HepG2 (cell line): ENCODE results near the gene TOMM20. TPM values are rescaled to one million over a fixed set of nuclear protein-coding genes. Genes with fewer than 3 reads are reported as not detected.
A peak's percentile ranks its signal among the peaks of the same experiment; 100 is the strongest.

Experiments
- ATAC-seq: fragments of 200-7000 bp; cut with Tn5 transposase; 3 replicates; pipeline ENCODE4 v1.9.1; 2020; ENCODE audit warnings: mild to moderate bottlenecking, moderate library complexity
- BruUV-seq: library from RNA; stranded (reverse); fragments of 400-500 nt; replicated peaks from 2 replicates; lab custom pipeline; 2021; lab: Mats Ljungman, UMichigan
- CTCF ChIA-PET: fragments of 300-600 bp; formaldehyde crosslinking; extraction: SDS; loops from one replicate; lab custom pipeline; 2021; ENCODE audit warnings: low total read pairs, inconsistent platforms, low intra/inter-chr PET ratio; lab: Yijun Ruan, JAX
- POLR2A ChIA-PET: fragments of 350-600 bp; sonication (Branson Sonifier 250); formaldehyde crosslinking; loops from one replicate; lab custom pipeline; 2020; ENCODE audit warnings: antibody characterized with exemption, inconsistent platforms; lab: Yijun Ruan, JAX
- DNase-seq: peaks from one replicate; pipeline ENCODE4 v3.0.0-alpha.2; 2015; ENCODE audit warnings: low spot score
- FAIRE-seq: peaks from 3 replicates; lab custom pipeline; 2011; peaks lifted over from hg19 to GRCh38; lab: Jason Lieb, UNC
- H2AFZ ChIP-seq: one replicate; pipeline ENCODE4 v1.6.1; 2011; ENCODE audit warnings: low read length, inconsistent platforms
- H3K27ac ChIP-seq: fragments of 300-600 bp; 3 replicates; pipeline ENCODE4 v1.8.0; 2011; ENCODE audit warnings: mixed run types, mild to moderate bottlenecking, mixed read lengths, low read length, inconsistent platforms; ENCODE audit not compliant: insufficient read depth; ENCODE audit errors: extremely low read length
- H3K27me3 ChIP-seq, 2 experiments: fragments of 200-600 bp in 1 of 2; 2 replicates in 1 of 2; 3 replicates in 1 of 2; pipeline versions ENCODE4 v1.6.0 to v1.8.0; 2011; ENCODE audit warnings: low read length in 2 of 2, mild to moderate bottlenecking in 2 of 2, moderate library complexity in 2 of 2, inconsistent platforms in 1 of 2; ENCODE audit not compliant: insufficient read depth in 2 of 2, control insufficient read depth in 1 of 2
- H3K36me3 ChIP-seq, 2 experiments: fragments of 200-600 bp in 1 of 2; replicated peaks in 1 of 2; 2 replicates in 1 of 2; 3 replicates in 1 of 2; pipeline versions ENCODE4 v1.5.1 to v1.8.0; 2011; ENCODE audit warnings: low read length in 2 of 2, inconsistent platforms in 1 of 2; ENCODE audit not compliant: insufficient read depth in 2 of 2, control insufficient read depth in 1 of 2
- H3K4me1 ChIP-seq: 2 replicates; pipeline ENCODE4 v1.5.1; 2012; ENCODE audit warnings: low read length, inconsistent platforms; ENCODE audit not compliant: insufficient read depth
- H3K4me2 ChIP-seq: 2 replicates; pipeline ENCODE4 v1.6.0; 2011; ENCODE audit warnings: low read depth, low read length, inconsistent platforms
- H3K4me3 ChIP-seq, 3 experiments: fragments of 200-600 bp in 1 of 3; sonication (generic), shearing (Covaris generic) in 1 of 3; replicated peaks in 1 of 3; 2 replicates each; pipeline ENCODE4 v1.5.1; 2011 to 2016; ENCODE audit warnings: low read length in 3 of 3, inconsistent platforms in 2 of 3, low read depth in 2 of 3, mild to moderate bottlenecking in 2 of 3, control low read depth in 1 of 3, mixed read lengths in 1 of 3; ENCODE audit not compliant: insufficient read depth in 1 of 3
- H3K79me2 ChIP-seq: one replicate; pipeline ENCODE4 v1.6.1; 2011; ENCODE audit warnings: low read length, inconsistent platforms; ENCODE audit not compliant: insufficient read depth
- H3K9ac ChIP-seq: 2 replicates; pipeline ENCODE4 v1.6.0; 2011; ENCODE audit warnings: mild to moderate bottlenecking, low read depth, low read length, inconsistent platforms; ENCODE audit not compliant: insufficient read depth
- H3K9me3 ChIP-seq: 2 replicates; pipeline ENCODE4 v1.5.1; 2012; ENCODE audit warnings: mild to moderate bottlenecking, low read length
- H4K20me1 ChIP-seq: 2 replicates; pipeline ENCODE4 v1.6.0; 2011; ENCODE audit warnings: inconsistent platforms, mild to moderate bottlenecking, low read length, moderate library complexity; ENCODE audit not compliant: insufficient read depth
- ARNT2 ChIP-seq: sonication (generic); formaldehyde crosslinking; IDR thresholded peaks from 2 replicates; pipeline ENCODE4 v1.8.0; 2022; ENCODE audit warnings: mild to moderate bottlenecking, low read depth, missing genetic modification reagents, moderate library complexity
- CEBPG ChIP-seq: IDR thresholded peaks from 2 replicates; pipeline ENCODE4 v1.6.1; 2016
- ESRRA ChIP-seq: sonication (generic); formaldehyde crosslinking; IDR thresholded peaks from 2 replicates; pipeline ENCODE4 v1.5.1; 2020; ENCODE audit warnings: mild to moderate bottlenecking, low read depth, missing genetic modification reagents
- FOSL2 ChIP-seq: sonication (generic); formaldehyde crosslinking; IDR thresholded peaks from 2 replicates; pipeline ENCODE4 v1.4.0; 2020; ENCODE audit warnings: missing genetic modification reagents
- HNF4A ChIP-seq: sonication (generic); formaldehyde crosslinking; IDR thresholded peaks from 2 replicates; pipeline ENCODE4 v1.4.0; 2020; ENCODE audit warnings: missing genetic modification reagents
- IRX3 ChIP-seq: sonication (generic); formaldehyde crosslinking; IDR thresholded peaks from 2 replicates; pipeline ENCODE4 v1.8.1; 2023; ENCODE audit warnings: mild to moderate bottlenecking, low read depth, missing genetic modification reagents, borderline replicate concordance
- MED1 ChIP-seq: sonication (generic); formaldehyde crosslinking; IDR thresholded peaks from 2 replicates; pipeline ENCODE4 v1.4.0; 2020; ENCODE audit warnings: missing genetic modification reagents
- NCOA2 ChIP-seq: sonication (generic); formaldehyde crosslinking; IDR thresholded peaks from 2 replicates; pipeline ENCODE4 v1.8.0; 2022; ENCODE audit warnings: inconsistent platforms
- ZMYM2 ChIP-seq: sonication (generic); formaldehyde crosslinking; IDR thresholded peaks from 2 replicates; pipeline ENCODE4 v1.8.0; 2022; ENCODE audit warnings: mild to moderate bottlenecking, missing genetic modification reagents
- ZNF768 ChIP-seq: sonication (generic); formaldehyde crosslinking; IDR thresholded peaks from 2 replicates; pipeline ENCODE4 v1.4.0; 2020; ENCODE audit warnings: missing genetic modification reagents
- ZNF770 ChIP-seq: sonication (generic); formaldehyde crosslinking; IDR thresholded peaks from 2 replicates; pipeline ENCODE4 v1.5.0; 2020; ENCODE audit warnings: mild to moderate bottlenecking, missing genetic modification reagents
- whole genome bisulfite sequencing: methylation state at CpG from one replicate; pipeline ENCODE4 v1.1.6; 2017; ENCODE audit warnings: low lambda C conversion rate; 5-methylcytosine and 5-hydroxymethylcytosine counted together
- in situ Hi-C: cut with HindIII; loops from 2 replicates; pipeline ENCODE4 v1.10.0; 2017; ENCODE audit warnings: low pct_unique_long_range_greater_than_20kb; ENCODE audit not compliant: extremely low pct_ligation_motif_present
- intact Hi-C: fragments of 100-400 bp; cut with micrococcal nuclease; formaldehyde crosslinking; loops from one replicate; pipeline ENCODE4 v1.10.0; 2022; ENCODE audit not compliant: unreplicated experiment
- polyA plus RNA-seq, 8 experiments: library from polyadenylated mRNA; depleted of rRNA in 3 of 8; stranded (reverse) in 7 of 8; unstranded in 1 of 8; fragments of >200 nt; fragmentation: Illumina TruSeq in 4 of 8; extraction: Trizol in 4 of 8; gene quantifications; 2 replicates each; pipeline versions ENCODE4 v1.2.1 to v1.2.3, GENCODE V29; 2011 to 2016; ENCODE audit warnings: low read depth in 4 of 8, missing spikeins in 1 of 8, mixed read lengths in 1 of 8; ENCODE audit not compliant: insufficient read depth in 1 of 8
- total RNA-seq, 5 experiments: library from RNA; depleted of rRNA; stranded (reverse); fragments of >200 nt; fragmentation: Illumina TruSeq; extraction: Trizol; gene quantifications; 2 replicates each; pipeline ENCODE4 v1.2.3, GENCODE V29; 2016; ENCODE audit warnings: low read depth in 1 of 5

The TOMM20 gene
- total and polyA plus RNA-seq, 2 of the 13 experiments (the other 11 are each of a cell fraction or from before 2014, with no cell fraction given): 153 to 376 TPM

GRCh38 chr1:235131961-235132360, 3.3 kb upstream of the TOMM20 start:
- H3K9ac ChIP-seq: no peak overlapping the region
- CTCF ChIA-PET: no interaction called here
- no peak overlapping the region for H3K27ac ChIP-seq
- no peak overlapping the region for H2AFZ ChIP-seq
- no peaks in the 10 kb centered on the region for H3K9me3 ChIP-seq
- FAIRE-seq (no peak), DNase-seq (no peak), ATAC-seq (no peak)
- peaks cover 17 to 45% of the 10 kb centered on the region in 2 experiments for H3K36me3 ChIP-seq
- POLR2A ChIA-PET: interaction anchor here (1.2 kb wide), 1 partner anchor 29 kb away, joined by 4 read pairs; the partner anchor contains the start of gene RBM34
- peaks cover 6% of the 10 kb centered on the region for H4K20me1 ChIP-seq
- in situ Hi-C loops (no loop called here), intact Hi-C loops (no loop called here)
- 97% methylated on average over 6 of the region's 6 CpGs for WGBS
- TF ChIP-seq ARNT2 (CRISPR knock-in tag) (no peak), ZNF768 (CRISPR knock-in tag) (no peak)
- no peaks in the 10 kb centered on the region; a peak in 1 of 5 replicates for H3K27me3 ChIP-seq
- H3K4me1 ChIP-seq: peaks cover 33% of the 10 kb centered on the region
- H3K4me3 ChIP-seq: no peak overlapping the region
- H3K79me2 ChIP-seq: peaks cover 17% of the 10 kb centered on the region
- no peak overlapping the region for H3K4me2 ChIP-seq
- no TSS peak for BruUV-seq

- Histone ChIP-seq H4K20me1 (peaks cover 16% of the 10 kb centered on the region), H3K27me3 (no peaks in the 10 kb centered on the region; a peak in 1 of 5 replicates), H3K9ac (no peak overlapping the region), H3K9me3 (no peaks in the 10 kb centered on the region), H3K4me2 (0 out of 2 replicates have a peak overlapping the region, but pooled peaks have one; percentile 7), H3K4me1 (peaks cover 39% of the 10 kb centered on the region), H3K79me2 (peaks cover 29% of the 10 kb centered on the region), H3K36me3 (peaks cover 8 to 34% of the 10 kb centered on the region in 2 experiments), H3K27ac (peak overlapping the region; percentile 94), H2AFZ (no peak overlapping the region), H3K4me3 (no peak overlapping the region)
- FAIRE-seq (no peak), ATAC-seq (no peak), DNase-seq (no peak)
- no peak for TF ChIP-seq ESRRA (CRISPR knock-in tag)
- TF ChIP-seq FOSL2: peak; percentile 42; the same call in 1 of the 2 replicates
- TF ChIP-seq ZMYM2 (CRISPR knock-in tag): no peak
- TF ChIP-seq CEBPG (CRISPR knock-in tag): 0 out of 2 replicates have a peak, but pooled peaks have one; percentile 8
- peak; percentile 21; the same call in 1 of the 2 replicates for TF ChIP-seq MED1 (CRISPR knock-in tag)
- TF ChIP-seq IRX3 (CRISPR knock-in tag): no peak
- peak; percentile 16; the same call in 1 of the 2 replicates for TF ChIP-seq HNF4A (CRISPR knock-in tag)
- TF ChIP-seq ZNF770 (CRISPR knock-in tag): peak; percentile 82
- 0 out of 2 replicates have a peak, but pooled peaks have one; percentile 21 for TF ChIP-seq NCOA2 (CRISPR knock-in tag)
- intact Hi-C loops: no loop called here
- in situ Hi-C loops: no loop called here
- CTCF ChIA-PET: no interaction called here
- BruUV-seq: no TSS peak
- POLR2A ChIA-PET: interaction anchor here (1.2 to 1.9 kb wide), 4 partner anchors 9 to 173 kb away, joined by 4 to 6 read pairs (median 5); partner anchors contain the start of gene RBM34
- 90% methylated on average over 7 of the region's 7 CpGs for WGBS
These were observed 2.2 kb upstream of the TOMM20 start for GRCh38 chr1:235130766-235131270.
